Heart left ventricle (tissue), 13 donors: ENCODE measurements around the gene STPG1.

ENCODE experiments used
- POLR2A ChIP-seq, 2 donors: fragments of 450-650 bp; IDR thresholded peaks; one replicate each; pipeline ENCODE4 v1.6.1; 2017; ENCODE audit warnings: antibody characterized with exemption in 2 of 2, mild to moderate bottlenecking in 2 of 2, moderate library complexity in 2 of 2
- TF ChIP-seq, protein P1 (sequence below), 12 donors: fragments of 200-600 bp; sonication (generic) in 4 of 12; IDR thresholded peaks; one replicate each; pipeline versions ENCODE4 v1.5.0 to v1.8.0; 2018 to 2022; ENCODE audit warnings: antibody characterized with exemption in 12 of 12, mild to moderate bottlenecking in 5 of 12
- donor health status: ischemic (EF 13 %, LVEDD 7.1; RV severe dilation, severe dysfunction).
- donor health status: DM: no; HTN: yes; CAD: no.
- donor health status: DM: no; HTN: no; CAD: no.
- donor health status: ischemic (EF 25% LVEDD 6.9; RV normal size, moderate dysfunction).
- donor health status: ischemic (EF 25% LVEDD 5.7; RV mildly dilated, moderate dysfunction).
- donor health status: ischemic (EF 35%, LVEDD 5.7; RV mildly dilated, moderate dysfunction).
- donor health status: nonischemic (EF 11% LVEDD 7.7; RV severe dilation, severe dysfunction).
- donor health status: DM: yes; HTN: yes; CAD: no.
- donor health status: PGD.
- donor health status: ischemic (EF 29% LVEDD 5.4; RV normal size, mild dysfunction).
- donor health status: nonischemic (EF 23%, LVEDD 6.1; RV moderate dilation, normal function).

DNA sequence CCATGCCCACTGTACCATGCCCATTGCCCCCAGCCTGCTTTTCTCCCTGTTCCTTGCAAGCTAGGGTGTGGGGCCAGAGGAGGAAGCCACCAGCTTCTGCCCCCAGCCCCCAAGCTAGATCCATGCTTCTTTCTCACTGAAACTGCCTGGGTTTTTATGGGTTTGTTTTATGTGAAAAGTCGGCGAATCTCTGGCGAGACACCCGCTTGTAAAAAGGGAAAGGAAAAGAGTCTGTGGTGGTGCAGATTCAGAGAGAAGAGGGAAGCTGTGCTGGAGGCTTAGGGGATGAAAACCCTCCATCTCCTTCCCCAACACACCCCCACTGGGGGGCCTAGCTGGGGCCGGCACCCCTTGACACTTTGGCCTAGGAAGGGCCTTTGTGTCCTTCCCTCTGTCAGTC lies 68.2 kb downstream of the STPG1 start:
- TF ChIP-seq, protein P1, sequence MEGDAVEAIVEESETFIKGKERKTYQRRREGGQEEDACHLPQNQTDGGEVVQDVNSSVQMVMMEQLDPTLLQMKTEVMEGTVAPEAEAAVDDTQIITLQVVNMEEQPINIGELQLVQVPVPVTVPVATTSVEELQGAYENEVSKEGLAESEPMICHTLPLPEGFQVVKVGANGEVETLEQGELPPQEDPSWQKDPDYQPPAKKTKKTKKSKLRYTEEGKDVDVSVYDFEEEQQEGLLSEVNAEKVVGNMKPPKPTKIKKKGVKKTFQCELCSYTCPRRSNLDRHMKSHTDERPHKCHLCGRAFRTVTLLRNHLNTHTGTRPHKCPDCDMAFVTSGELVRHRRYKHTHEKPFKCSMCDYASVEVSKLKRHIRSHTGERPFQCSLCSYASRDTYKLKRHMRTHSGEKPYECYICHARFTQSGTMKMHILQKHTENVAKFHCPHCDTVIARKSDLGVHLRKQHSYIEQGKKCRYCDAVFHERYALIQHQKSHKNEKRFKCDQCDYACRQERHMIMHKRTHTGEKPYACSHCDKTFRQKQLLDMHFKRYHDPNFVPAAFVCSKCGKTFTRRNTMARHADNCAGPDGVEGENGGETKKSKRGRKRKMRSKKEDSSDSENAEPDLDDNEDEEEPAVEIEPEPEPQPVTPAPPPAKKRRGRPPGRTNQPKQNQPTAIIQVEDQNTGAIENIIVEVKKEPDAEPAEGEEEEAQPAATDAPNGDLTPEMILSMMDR (IDR thresholded peaks at IDR 0.05) = no peak
- TF ChIP-seq POLR2A (IDR thresholded peaks at IDR 0.05) = no peak
